ENCODE results near the gene DHRS13.

GRCh38 chr17:28938552-28938951, 35.7 kb upstream of the DHRS13 start:
- TF ChIP-seq POLR2A (IDR thresholded peaks at IDR 0.05), result no peak
- TF ChIP-seq, protein P1, sequence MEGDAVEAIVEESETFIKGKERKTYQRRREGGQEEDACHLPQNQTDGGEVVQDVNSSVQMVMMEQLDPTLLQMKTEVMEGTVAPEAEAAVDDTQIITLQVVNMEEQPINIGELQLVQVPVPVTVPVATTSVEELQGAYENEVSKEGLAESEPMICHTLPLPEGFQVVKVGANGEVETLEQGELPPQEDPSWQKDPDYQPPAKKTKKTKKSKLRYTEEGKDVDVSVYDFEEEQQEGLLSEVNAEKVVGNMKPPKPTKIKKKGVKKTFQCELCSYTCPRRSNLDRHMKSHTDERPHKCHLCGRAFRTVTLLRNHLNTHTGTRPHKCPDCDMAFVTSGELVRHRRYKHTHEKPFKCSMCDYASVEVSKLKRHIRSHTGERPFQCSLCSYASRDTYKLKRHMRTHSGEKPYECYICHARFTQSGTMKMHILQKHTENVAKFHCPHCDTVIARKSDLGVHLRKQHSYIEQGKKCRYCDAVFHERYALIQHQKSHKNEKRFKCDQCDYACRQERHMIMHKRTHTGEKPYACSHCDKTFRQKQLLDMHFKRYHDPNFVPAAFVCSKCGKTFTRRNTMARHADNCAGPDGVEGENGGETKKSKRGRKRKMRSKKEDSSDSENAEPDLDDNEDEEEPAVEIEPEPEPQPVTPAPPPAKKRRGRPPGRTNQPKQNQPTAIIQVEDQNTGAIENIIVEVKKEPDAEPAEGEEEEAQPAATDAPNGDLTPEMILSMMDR (IDR thresholded peaks at IDR 0.05 in 4 of 5, conservative IDR thresholded peaks at IDR 0.05 in 1 of 5), result no peak
